Neuronal stem cell (in vitro differentiated cells): ENCODE results near the gene BPIFB2.

Experiments
- DNase-seq: peaks from one replicate; pipeline ENCODE4 v3.0.0-alpha.2; 2013; ENCODE audit warnings: low spot score
- H2AFZ ChIP-seq: one replicate; pipeline ENCODE4 v1.6.1; 2013; ENCODE audit warnings: mild to moderate bottlenecking, low read length, inconsistent platforms
- H2AK5ac ChIP-seq: 2 replicates; pipeline ENCODE4 v1.6.1; 2013; ENCODE audit warnings: low read depth, mild to moderate bottlenecking, inconsistent platforms, low read length, moderate library complexity, mixed read lengths
- H2BK120ac ChIP-seq: 2 replicates; pipeline ENCODE4 v1.6.1; 2013; ENCODE audit warnings: low read depth, mild to moderate bottlenecking, inconsistent platforms, low read length, moderate library complexity, mixed read lengths
- H2BK12ac ChIP-seq: one replicate; pipeline ENCODE4 v1.6.1; 2013; ENCODE audit warnings: low read length, inconsistent platforms
- H2BK15ac ChIP-seq: 2 replicates; pipeline ENCODE4 v1.6.1; 2013; ENCODE audit warnings: mild to moderate bottlenecking, low read length, inconsistent platforms, mixed read lengths
- H2BK5ac ChIP-seq: one replicate; pipeline ENCODE4 v1.6.1; 2013; ENCODE audit warnings: inconsistent platforms, mild to moderate bottlenecking, low read length, moderate library complexity
- H3K14ac ChIP-seq: one replicate; pipeline ENCODE4 v1.6.1; 2013; ENCODE audit warnings: low read length, inconsistent platforms
- H3K18ac ChIP-seq: 2 replicates; pipeline ENCODE4 v1.6.1; 2013; ENCODE audit warnings: low read length, inconsistent platforms
- H3K23ac ChIP-seq: 2 replicates; pipeline ENCODE4 v1.6.1; 2013; ENCODE audit warnings: low read depth, mild to moderate bottlenecking, mixed read lengths, low read length, inconsistent platforms; ENCODE audit not compliant: poor library complexity
- H3K27ac ChIP-seq: replicated peaks from 3 replicates; pipeline ENCODE4 v1.5.1; 2013; ENCODE audit warnings: low read length, inconsistent platforms
- H3K27me3 ChIP-seq, 3 experiments: 2 replicates each; pipeline ENCODE4 v1.6.1; 2013; ENCODE audit warnings: low read length in 3 of 3, mild to moderate bottlenecking in 2 of 3, inconsistent platforms in 1 of 3, low read depth in 1 of 3, mixed read lengths in 1 of 3, moderate library complexity in 1 of 3; ENCODE audit not compliant: control insufficient read depth in 3 of 3, insufficient read depth in 3 of 3
- H3K36me3 ChIP-seq, 2 donors: replicated peaks in 1 of 2; 2 replicates each; pipeline ENCODE4 v1.6.1; 2013; ENCODE audit warnings: low read length in 2 of 2; ENCODE audit not compliant: control insufficient read depth in 2 of 2, insufficient read depth in 2 of 2
- H3K4ac ChIP-seq: 2 replicates; pipeline ENCODE4 v1.6.1; 2013; ENCODE audit warnings: inconsistent platforms, mild to moderate bottlenecking, low read length, moderate library complexity
- H3K4me1 ChIP-seq, 2 donors: 1 replicate in 1 of 2; 2 replicates in 1 of 2; pipeline ENCODE4 v1.6.1; 2013; ENCODE audit warnings: low read length in 2 of 2, low read depth in 1 of 2; ENCODE audit not compliant: control insufficient read depth in 2 of 2, insufficient read depth in 1 of 2
- H3K4me2 ChIP-seq: one replicate; pipeline ENCODE4 v1.6.1; 2013; ENCODE audit warnings: mild to moderate bottlenecking, low read length, inconsistent platforms; ENCODE audit not compliant: insufficient read depth, poor library complexity, severe bottlenecking
- H3K4me3 ChIP-seq, 2 donors: 2 replicates each; pipeline ENCODE4 v1.5.1; 2013; ENCODE audit warnings: low read length in 2 of 2, mild to moderate bottlenecking in 2 of 2, inconsistent platforms in 1 of 2, moderate library complexity in 1 of 2
- H3K79me1 ChIP-seq: one replicate; pipeline ENCODE4 v1.6.1; 2013; ENCODE audit warnings: low read depth, mild to moderate bottlenecking, inconsistent platforms, low read length, moderate library complexity
- H3K9ac ChIP-seq: one replicate; pipeline ENCODE4 v1.6.1; 2013; ENCODE audit warnings: mild to moderate bottlenecking, low read depth, low read length, inconsistent platforms; ENCODE audit not compliant: poor library complexity
- H3K9me3 ChIP-seq, 2 donors: replicated peaks in 1 of 2; 2 replicates each; pipeline versions ENCODE3 to v1.6.1; 2013; ENCODE audit warnings: low read length in 2 of 2, mild to moderate bottlenecking in 2 of 2, inconsistent platforms in 1 of 2, low read depth in 1 of 2, mixed read lengths in 1 of 2, moderate library complexity in 1 of 2; ENCODE audit not compliant: control insufficient read depth in 2 of 2, insufficient read depth in 1 of 2
- H4K8ac ChIP-seq: one replicate; pipeline ENCODE4 v1.6.1; 2013; ENCODE audit warnings: low read depth, mild to moderate bottlenecking, inconsistent platforms, low read length, moderate library complexity
- H4K91ac ChIP-seq: one replicate; pipeline ENCODE4 v1.6.1; 2013; ENCODE audit warnings: low read length, low read depth, mild to moderate bottlenecking, inconsistent platforms; ENCODE audit not compliant: poor library complexity
- WGBS, 2 donors: extraction: QIAGEN DNeasy Blood & Tissue Kit; methylation state at CpG; one replicate each; pipeline ENCODE4 v1.1.7; 2013; ENCODE audit warnings: missing lambda C conversion rate in 2 of 2, mixed read lengths in 1 of 2; ENCODE audit not compliant: insufficient read length in 2 of 2, insufficient replicate concordance in 1 of 2; ENCODE audit errors: extremely low coverage in 2 of 2; 5-methylcytosine and 5-hydroxymethylcytosine counted together

The BPIFB2 gene

DNA sequence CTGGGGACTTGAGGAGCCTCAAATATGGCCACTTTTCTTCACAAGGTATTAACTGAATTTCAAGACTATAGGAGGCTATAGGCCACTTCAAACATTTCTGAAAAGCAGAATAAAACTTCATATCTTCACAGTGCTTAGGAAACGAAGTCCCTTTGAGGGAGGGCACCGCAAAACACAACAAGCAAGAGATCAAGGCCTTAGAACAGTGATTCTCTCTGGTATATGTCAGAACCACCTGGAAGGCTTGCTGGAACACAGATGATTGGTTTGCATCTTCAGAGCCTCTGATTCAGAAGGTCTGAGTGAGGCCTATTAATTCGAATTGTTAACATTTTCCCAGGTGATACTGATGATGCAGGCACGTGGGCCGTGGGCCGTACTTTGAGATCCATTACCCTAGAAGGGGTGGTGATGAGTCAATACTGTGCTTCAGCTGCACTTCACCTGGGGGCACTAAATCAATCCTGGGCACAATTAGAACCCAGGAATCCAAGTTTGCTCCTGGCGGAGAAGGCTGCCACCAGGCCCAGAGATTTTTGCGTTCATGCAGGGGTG lies 13.9 kb upstream of the BPIFB2 start:
- Histone ChIP-seq H3K36me3 (no peaks in the 10 kb centered on the region), H3K9ac (no peak overlapping the region), H4K8ac (no peak overlapping the region), H3K4me3 (no peak overlapping the region), H3K4me1 (no peaks in the 10 kb centered on the region), H3K79me1 (no peaks in the 10 kb centered on the region), H3K4ac (no peak overlapping the region), H3K18ac (no peak overlapping the region), H3K9me3 (no peaks in the 10 kb centered on the region), H2BK5ac (no peak overlapping the region), H2AK5ac (no peak overlapping the region), H3K23ac (no peak overlapping the region), H3K27me3 (peaks cover 0 to 7% (median 0%) of the 10 kb centered on the region in 3 experiments), H2AFZ (no peak overlapping the region), H4K91ac (no peak overlapping the region), H2BK120ac (no peak overlapping the region), H3K27ac (no peak overlapping the region), H2BK15ac (no peak overlapping the region), H3K4me2 (no peak overlapping the region), H3K14ac (no peak overlapping the region), H2BK12ac (no peak overlapping the region)
- DNase-seq, result no peak
- no CpG with 5 or more reads among the region's 8 CpGs for WGBS, 2 donors

DNA sequence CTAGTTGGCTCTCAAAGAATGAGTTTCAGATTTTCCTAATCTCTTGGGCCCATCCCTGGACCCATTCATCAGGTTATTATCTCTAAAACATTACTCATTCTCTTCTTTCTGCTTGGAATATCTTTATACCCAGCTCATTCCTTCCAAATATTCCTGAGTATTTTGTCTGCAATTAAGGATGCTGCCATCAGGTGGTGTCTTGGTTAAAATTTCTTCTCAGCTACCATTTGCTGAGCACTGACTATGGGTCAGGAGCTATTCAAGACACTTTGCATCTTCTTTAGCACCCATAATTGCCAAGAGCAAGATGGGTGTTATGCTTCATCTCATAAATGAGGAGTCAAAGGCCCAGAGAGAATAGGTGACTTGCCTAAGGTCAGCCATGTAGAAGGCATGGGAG lies 11.7 kb upstream of the BPIFB2 start:
- H3K4me3 ChIP-seq, result no peak overlapping the region
- H2BK12ac ChIP-seq, result no peak overlapping the region
- no peaks in the 10 kb centered on the region for H3K36me3 ChIP-seq
- no peak overlapping the region for H3K4ac ChIP-seq
- H3K4me1 ChIP-seq, result peaks cover 0 to 3% of the 10 kb centered on the region in 2 donors
- H3K9ac ChIP-seq, result no peak overlapping the region
- H3K4me2 ChIP-seq, result no peak overlapping the region
- H2AK5ac ChIP-seq, result no peak overlapping the region
- no peak overlapping the region for H2BK5ac ChIP-seq
- no peak overlapping the region for H3K14ac ChIP-seq
- no peak for DNase-seq
- peaks cover 0 to 12% (median 0%) of the 10 kb centered on the region in 3 experiments for H3K27me3 ChIP-seq
- no peak overlapping the region for H4K8ac ChIP-seq
- H4K91ac ChIP-seq, result no peak overlapping the region
- H3K9me3 ChIP-seq, result no peaks in the 10 kb centered on the region
- H3K27ac ChIP-seq, result no peak overlapping the region
- H3K23ac ChIP-seq, result no peak overlapping the region
- H3K79me1 ChIP-seq, result no peaks in the 10 kb centered on the region
- H3K18ac ChIP-seq, result no peak overlapping the region
- H2BK120ac ChIP-seq, result no peak overlapping the region
- no peak overlapping the region for H2BK15ac ChIP-seq
- no peak overlapping the region for H2AFZ ChIP-seq

DNA sequence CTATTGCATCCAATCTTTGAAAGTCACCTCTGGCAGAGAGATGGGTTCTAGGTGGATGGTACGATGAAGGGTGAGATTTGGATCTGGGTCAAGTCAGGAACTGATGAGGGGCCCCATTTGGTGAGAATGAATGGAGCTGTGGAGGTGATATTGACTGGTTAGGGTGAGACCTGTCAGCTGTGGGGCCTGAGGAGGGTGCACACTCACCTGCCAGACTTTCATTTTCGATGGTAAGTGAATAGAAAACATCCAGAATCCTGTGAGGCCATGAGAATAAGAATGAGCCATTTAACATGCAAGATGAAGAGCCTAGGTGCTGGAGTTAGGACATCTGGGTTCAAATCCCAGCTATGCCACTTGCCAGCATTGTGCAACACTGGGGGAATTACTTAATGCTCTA lies 10.1 kb upstream of the BPIFB2 start:
- WGBS, 2 donors, result no CpG with 5 or more reads among the region's 2 CpGs
- Histone ChIP-seq H2AFZ (no peak overlapping the region), H2BK120ac (no peak overlapping the region), H3K4ac (no peak overlapping the region), H3K27ac (no peak overlapping the region), H3K18ac (no peak overlapping the region), H3K4me2 (no peak overlapping the region), H3K79me1 (no peaks in the 10 kb centered on the region), H4K91ac (no peak overlapping the region), H3K4me1 (peaks cover 0 to 3% of the 10 kb centered on the region in 2 donors), H3K23ac (no peak overlapping the region), H3K9me3 (no peaks in the 10 kb centered on the region), H2AK5ac (no peak overlapping the region), H3K9ac (no peak overlapping the region), H3K36me3 (no peaks in the 10 kb centered on the region), H3K4me3 (no peak overlapping the region), H3K14ac (no peak overlapping the region), H4K8ac (no peak overlapping the region), H2BK12ac (no peak overlapping the region), H3K27me3 (peaks cover 0 to 7% (median 0%) of the 10 kb centered on the region in 3 experiments), H2BK5ac (no peak overlapping the region), H2BK15ac (no peak overlapping the region)
- DNase-seq, result no peak

DNA sequence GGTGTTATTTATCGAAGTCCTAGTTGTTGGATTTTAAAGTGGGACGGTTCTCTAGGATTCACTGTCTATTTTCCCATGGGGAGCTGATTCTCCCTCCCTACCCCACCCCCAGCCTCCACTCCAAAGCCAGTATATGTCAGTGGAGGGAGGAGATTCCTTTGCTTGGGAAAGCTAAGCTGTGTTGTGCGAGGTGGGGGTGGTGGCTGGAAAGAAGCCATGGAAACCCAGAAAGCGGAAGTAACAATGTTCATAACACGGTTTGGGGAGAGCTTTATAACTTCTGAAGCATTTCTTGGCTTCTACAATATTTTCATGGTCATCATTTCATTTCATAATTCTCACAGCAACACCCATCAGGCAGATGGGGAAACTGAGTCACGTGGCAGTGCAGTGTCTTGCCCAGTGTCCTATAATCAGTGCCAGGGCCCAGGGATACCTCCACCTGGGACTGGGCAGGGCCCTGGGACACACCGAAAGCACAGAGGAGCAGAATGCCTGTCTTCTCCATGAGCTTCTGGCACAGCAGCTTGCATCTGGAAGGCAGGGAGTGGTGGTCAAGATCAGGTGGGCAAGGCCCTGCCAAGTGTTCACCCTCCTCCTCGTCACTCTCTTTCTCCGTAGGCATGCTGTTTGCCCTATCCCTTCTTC lies 7.8 kb upstream of the BPIFB2 start:
- H3K4me1 ChIP-seq, result peaks cover 0 to 3% of the 10 kb centered on the region in 2 donors
- no peak overlapping the region for H3K4ac ChIP-seq
- no CpG with 5 or more reads among the region's 9 CpGs for WGBS, 2 donors
- no peak overlapping the region for H2BK12ac ChIP-seq
- peaks cover 0 to 5% (median 0%) of the 10 kb centered on the region in 3 experiments for H3K27me3 ChIP-seq
- no peak overlapping the region for H2AFZ ChIP-seq
- H3K27ac ChIP-seq, result no peak overlapping the region
- no peaks in the 10 kb centered on the region for H3K79me1 ChIP-seq
- no peak overlapping the region for H3K14ac ChIP-seq
- no peak overlapping the region for H2BK15ac ChIP-seq
- H4K91ac ChIP-seq, result no peak overlapping the region
- no peak overlapping the region for H2BK120ac ChIP-seq
- H3K23ac ChIP-seq, result no peak overlapping the region
- H2BK5ac ChIP-seq, result no peak overlapping the region
- H3K36me3 ChIP-seq, result no peaks in the 10 kb centered on the region
- no peak for DNase-seq
- H3K18ac ChIP-seq, result peak overlapping the region; percentile 31
- H2AK5ac ChIP-seq, result peak overlapping the region; percentile 10
- H3K9ac ChIP-seq, result no peak overlapping the region
- no peaks in the 10 kb centered on the region for H3K9me3 ChIP-seq
- H4K8ac ChIP-seq, result no peak overlapping the region
- no peak overlapping the region for H3K4me2 ChIP-seq
- no peak overlapping the region for H3K4me3 ChIP-seq
